H9 (cell line): ENCODE measurements around the gene PTPRB. TPM values are rescaled to one million over a fixed set of nuclear protein-coding genes. Genes with fewer than 3 reads are reported as not detected.

Experiments used
- DNase-seq: peaks from one replicate; pipeline ENCODE4 v3.0.0-alpha.2; 2017
- H2AFZ ChIP-seq: one replicate; pipeline ENCODE4 v1.6.1; 2013; ENCODE audit warnings: mild to moderate bottlenecking, low read length, control low read depth, moderate library complexity
- H2AK5ac ChIP-seq: 2 replicates; pipeline ENCODE4 v1.6.1; 2013; ENCODE audit warnings: low read length, control low read depth, mixed read lengths; ENCODE audit not compliant: insufficient read length
- H2BK120ac ChIP-seq: one replicate; pipeline ENCODE4 v1.6.1; 2013; ENCODE audit warnings: low read depth, mild to moderate bottlenecking, low read length, control low read depth, inconsistent platforms; ENCODE audit not compliant: poor library complexity, severe bottlenecking
- H2BK12ac ChIP-seq: 2 replicates; pipeline ENCODE4 v1.6.1; 2013; ENCODE audit warnings: low read length, control low read depth, mixed read lengths, low read depth; ENCODE audit not compliant: insufficient read length
- H2BK15ac ChIP-seq: 2 replicates; pipeline ENCODE4 v1.6.1; 2013; ENCODE audit warnings: low read depth, low read length, control low read depth
- H2BK20ac ChIP-seq: one replicate; pipeline ENCODE4 v1.6.1; 2013; ENCODE audit warnings: low read depth, mild to moderate bottlenecking, low read length, control low read depth, inconsistent platforms; ENCODE audit not compliant: poor library complexity, severe bottlenecking
- H2BK5ac ChIP-seq: 2 replicates; pipeline ENCODE4 v1.6.1; 2013; ENCODE audit warnings: low read length, control low read depth, mixed read lengths; ENCODE audit not compliant: insufficient read length
- H3K14ac ChIP-seq: 2 replicates; pipeline ENCODE4 v1.6.1; 2013; ENCODE audit warnings: low read length, control low read depth; ENCODE audit not compliant: insufficient read depth
- H3K18ac ChIP-seq: 2 replicates; pipeline ENCODE4 v1.6.1; 2013; ENCODE audit warnings: low read depth, mild to moderate bottlenecking, mixed read lengths, low read length, control low read depth; ENCODE audit not compliant: insufficient read length
- H3K23ac ChIP-seq: 2 replicates; pipeline ENCODE4 v1.6.1; 2013; ENCODE audit warnings: low read length, control low read depth, mixed read lengths, low read depth; ENCODE audit not compliant: insufficient read length
- H3K23me2 ChIP-seq: 2 replicates; pipeline ENCODE4 v1.6.1; 2013; ENCODE audit warnings: low read depth, mild to moderate bottlenecking, mixed read lengths, low read length, control low read depth; ENCODE audit not compliant: insufficient read length, poor library complexity, severe bottlenecking
- H3K27ac ChIP-seq: 2 replicates; pipeline ENCODE4 v1.5.1; 2013; ENCODE audit warnings: low read length, control low read depth, mixed read lengths, low read depth; ENCODE audit not compliant: insufficient read length
- H3K27me3 ChIP-seq: 2 replicates; pipeline ENCODE4 v1.6.1; 2013; ENCODE audit warnings: low read length, control low read depth, inconsistent platforms; ENCODE audit not compliant: insufficient read depth
- H3K4ac ChIP-seq: 2 replicates; pipeline ENCODE4 v1.6.1; 2013; ENCODE audit warnings: low read depth, mild to moderate bottlenecking, control low read depth, inconsistent platforms, low read length, moderate library complexity
- H3K4me1 ChIP-seq: 2 replicates; pipeline ENCODE4 v1.6.1; 2013; ENCODE audit warnings: low read length, control low read depth, inconsistent platforms; ENCODE audit not compliant: insufficient read depth
- H3K4me2 ChIP-seq: 2 replicates; pipeline ENCODE4 v1.6.1; 2013; ENCODE audit warnings: low read length, control low read depth, mixed read lengths; ENCODE audit not compliant: insufficient read length, insufficient read depth
- H3K56ac ChIP-seq: 2 replicates; pipeline ENCODE4 v1.6.1; 2013; ENCODE audit warnings: low read depth, mild to moderate bottlenecking, mixed read lengths, low read length, control low read depth; ENCODE audit not compliant: insufficient read length
- H3K79me1 ChIP-seq: 2 replicates; pipeline ENCODE4 v1.6.1; 2013; ENCODE audit warnings: low read depth, mild to moderate bottlenecking, moderate library complexity, low read length, control low read depth, inconsistent platforms; ENCODE audit not compliant: insufficient read depth, poor library complexity, severe bottlenecking
- H3K79me2 ChIP-seq: 2 replicates; pipeline ENCODE4 v1.6.1; 2013; ENCODE audit warnings: low read length, control low read depth, inconsistent platforms; ENCODE audit not compliant: insufficient read depth
- H3K9ac ChIP-seq: 2 replicates; pipeline ENCODE4 v1.6.1; 2013; ENCODE audit warnings: low read length, control low read depth, mixed read lengths; ENCODE audit not compliant: insufficient read length; ENCODE audit errors: extremely low read depth
- H3K9me3 ChIP-seq: one replicate; pipeline ENCODE4 v1.6.1; 2013; ENCODE audit warnings: low read depth, low read length, inconsistent platforms; ENCODE audit not compliant: control insufficient read depth
- H3T11ph ChIP-seq: one replicate; pipeline ENCODE4 v1.6.1; 2013; ENCODE audit warnings: mild to moderate bottlenecking, low read length, control low read depth, inconsistent platforms
- H4K20me1 ChIP-seq: one replicate; pipeline ENCODE4 v1.6.1; 2013; ENCODE audit not compliant: control insufficient read depth, insufficient read length, insufficient read depth
- H4K5ac ChIP-seq: 2 replicates; pipeline ENCODE4 v1.6.1; 2013; ENCODE audit warnings: low read depth, mild to moderate bottlenecking, mixed read lengths, low read length, control low read depth; ENCODE audit not compliant: insufficient read length
- H4K8ac ChIP-seq: replicated peaks from 2 replicates; pipeline ENCODE4 v1.6.1; 2013; ENCODE audit warnings: low read length, control low read depth, mixed read lengths, low read depth; ENCODE audit not compliant: insufficient read length
- H4K91ac ChIP-seq: 2 replicates; pipeline ENCODE4 v1.6.1; 2013; ENCODE audit warnings: low read depth, mild to moderate bottlenecking, moderate library complexity, mixed read lengths, low read length, control low read depth; ENCODE audit not compliant: insufficient read length
- H3K27ac Mint-ChIP-seq, 3 experiments: 2 replicates in 2 of 3; 3 replicates in 1 of 3; pipeline ENCODE4 v1.8.0; 2020 to 2021; ENCODE audit warnings: mixed read lengths in 3 of 3, mild to moderate bottlenecking in 1 of 3, moderate library complexity in 1 of 3
- H3K27me3 Mint-ChIP-seq: 2 replicates; pipeline ENCODE4 v1.8.0; 2021; ENCODE audit warnings: low read depth, mild to moderate bottlenecking, moderate library complexity, mixed read lengths
- H3K36me3 Mint-ChIP-seq, 3 experiments: 2 replicates in 2 of 3; 3 replicates in 1 of 3; pipeline ENCODE4 v1.8.0; 2020 to 2021; ENCODE audit warnings: low read depth in 3 of 3, mixed read lengths in 3 of 3; ENCODE audit not compliant: insufficient read depth in 1 of 3
- H3K4me1 Mint-ChIP-seq, 2 experiments: 2 replicates each; pipeline ENCODE4 v1.8.0; 2020; ENCODE audit warnings: mixed read lengths in 2 of 2
- H3K4me3 Mint-ChIP-seq, 2 experiments: 2 replicates in 1 of 2; 3 replicates in 1 of 2; pipeline ENCODE4 v1.8.0; 2020 to 2021; ENCODE audit warnings: mild to moderate bottlenecking in 2 of 2, mixed read lengths in 2 of 2, moderate library complexity in 1 of 2
- H3K9me3 Mint-ChIP-seq, 2 experiments: 2 replicates in 1 of 2; 3 replicates in 1 of 2; pipeline ENCODE4 v1.8.0; 2020; ENCODE audit warnings: mild to moderate bottlenecking in 2 of 2, mixed read lengths in 2 of 2, moderate library complexity in 1 of 2
- WGBS: extraction: QIAGEN DNeasy Blood & Tissue Kit; methylation state at CpG from one replicate; pipeline ENCODE4 v1.1.7; 2013; ENCODE audit warnings: missing lambda C conversion rate, low lambda C conversion rate, mixed read lengths; ENCODE audit not compliant: insufficient read length; ENCODE audit errors: extremely low coverage; 5-methylcytosine and 5-hydroxymethylcytosine counted together
- total RNA-seq: library from RNA; stranded (reverse); gene quantifications from 2 replicates; pipeline ENCODE4 v1.2.1, GENCODE V29; 2021
- TF ChIP-seq, protein P1 (sequence below): fragments of 200-600 bp; sonication (generic); conservative IDR thresholded peaks from 3 replicates; pipeline ENCODE4 v1.8.0; 2021; ENCODE audit warnings: antibody characterized with exemption, mild to moderate bottlenecking

The PTPRB gene
- total RNA-seq, 1 experiment from 2014 or later = 1.4 TPM

DNA sequence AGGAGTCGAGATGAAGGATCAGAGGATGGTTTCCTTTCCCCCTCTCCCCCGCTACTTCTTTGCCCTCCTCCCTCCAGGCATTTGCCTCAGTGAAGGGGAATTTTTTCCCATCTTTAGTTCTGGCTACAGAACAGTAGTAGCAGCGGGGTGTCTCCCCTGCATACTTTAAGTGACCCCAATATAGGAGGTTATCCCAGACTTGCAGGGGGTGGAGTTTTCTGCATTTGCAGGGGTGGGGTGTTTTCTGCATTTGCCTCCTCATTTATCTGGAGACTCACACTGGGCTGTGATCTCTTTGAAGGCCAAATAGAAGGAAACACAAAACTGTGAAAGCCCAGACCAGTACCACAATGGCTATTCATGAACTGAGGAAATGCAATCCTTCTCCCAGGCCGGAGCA is 19.8 kb downstream of the PTPRB start:
- Histone ChIP-seq H3K4me2 (no peak overlapping the region), H3K14ac (no peak overlapping the region), H3K27ac (no peak overlapping the region), H3K27me3 (no peaks in the 10 kb centered on the region), H2AK5ac (no peak overlapping the region), H4K20me1 (no peaks in the 10 kb centered on the region), H3K4ac (no peak overlapping the region), H3K79me2 (no peaks in the 10 kb centered on the region), H2AFZ (no peak overlapping the region), H3K79me1 (no peaks in the 10 kb centered on the region), H4K5ac (no peak overlapping the region), H4K8ac (no peak overlapping the region), H2BK20ac (no peak overlapping the region), H3K23me2 (no peaks in the 10 kb centered on the region), H4K91ac (no peak overlapping the region), H3K23ac (no peak overlapping the region), H3K9ac (no peak overlapping the region), H3K9me3 (no peaks in the 10 kb centered on the region), H3K56ac (no peak overlapping the region), H3K18ac (no peak overlapping the region), H3T11ph (no peak overlapping the region), H2BK12ac (no peak overlapping the region), H2BK120ac (no peak overlapping the region), H3K4me1 (peaks cover 4% of the 10 kb centered on the region; the same call in 1 of the 2 replicates), H2BK5ac (no peak overlapping the region), H2BK15ac (no peak overlapping the region)
- DNase-seq = no peak
- peaks cover 29 to 35% of the 10 kb centered on the region in 2 experiments for H3K4me1 Mint-ChIP-seq
- no peak overlapping the region for H3K4me3 Mint-ChIP-seq
- peak overlapping the region in 1 of 3 experiments; percentile 40; a peak in 1 of 7 replicates for H3K27ac Mint-ChIP-seq
- H3K36me3 Mint-ChIP-seq = no peaks in the 10 kb centered on the region
- no CpG with 5 or more reads among the region's 4 CpGs for WGBS
- no peaks in the 10 kb centered on the region; the same call in 1 of the 2 replicates for H3K27me3 Mint-ChIP-seq
- TF ChIP-seq, protein P1, sequence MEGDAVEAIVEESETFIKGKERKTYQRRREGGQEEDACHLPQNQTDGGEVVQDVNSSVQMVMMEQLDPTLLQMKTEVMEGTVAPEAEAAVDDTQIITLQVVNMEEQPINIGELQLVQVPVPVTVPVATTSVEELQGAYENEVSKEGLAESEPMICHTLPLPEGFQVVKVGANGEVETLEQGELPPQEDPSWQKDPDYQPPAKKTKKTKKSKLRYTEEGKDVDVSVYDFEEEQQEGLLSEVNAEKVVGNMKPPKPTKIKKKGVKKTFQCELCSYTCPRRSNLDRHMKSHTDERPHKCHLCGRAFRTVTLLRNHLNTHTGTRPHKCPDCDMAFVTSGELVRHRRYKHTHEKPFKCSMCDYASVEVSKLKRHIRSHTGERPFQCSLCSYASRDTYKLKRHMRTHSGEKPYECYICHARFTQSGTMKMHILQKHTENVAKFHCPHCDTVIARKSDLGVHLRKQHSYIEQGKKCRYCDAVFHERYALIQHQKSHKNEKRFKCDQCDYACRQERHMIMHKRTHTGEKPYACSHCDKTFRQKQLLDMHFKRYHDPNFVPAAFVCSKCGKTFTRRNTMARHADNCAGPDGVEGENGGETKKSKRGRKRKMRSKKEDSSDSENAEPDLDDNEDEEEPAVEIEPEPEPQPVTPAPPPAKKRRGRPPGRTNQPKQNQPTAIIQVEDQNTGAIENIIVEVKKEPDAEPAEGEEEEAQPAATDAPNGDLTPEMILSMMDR = no peak
- H3K9me3 Mint-ChIP-seq = no peaks in the 10 kb centered on the region
